Mesendoderm (in vitro differentiated cells): ENCODE data around the gene C1orf94.
A peak's percentile ranks its signal among the peaks of the same experiment; 100 is the strongest.

Source experiments
- DNase-seq: peaks from one replicate; pipeline ENCODE4 v3.0.0; 2013
- H2AK5ac ChIP-seq: 2 replicates; pipeline ENCODE4 v1.6.1; 2013; ENCODE audit warnings: low read length, inconsistent platforms
- H2BK120ac ChIP-seq: 2 replicates; pipeline ENCODE4 v1.6.1; 2013; ENCODE audit warnings: low read depth, mild to moderate bottlenecking, low read length, moderate library complexity, mixed read lengths
- H2BK15ac ChIP-seq: replicated peaks from 2 replicates; pipeline ENCODE4 v1.6.1; 2013; ENCODE audit warnings: low read depth, mild to moderate bottlenecking, moderate library complexity
- H2BK5ac ChIP-seq: 2 replicates; pipeline ENCODE4 v1.6.1; 2013; ENCODE audit warnings: low read length, inconsistent platforms
- H3K18ac ChIP-seq: 2 replicates; pipeline ENCODE4 v1.6.1; 2013; ENCODE audit warnings: mild to moderate bottlenecking, low read length, mixed read lengths
- H3K23ac ChIP-seq: one replicate; pipeline ENCODE4 v1.6.1; 2013; ENCODE audit warnings: low read length
- H3K27ac ChIP-seq: 2 replicates; pipeline ENCODE4 v1.5.1; 2013; ENCODE audit warnings: low read depth, mild to moderate bottlenecking, inconsistent platforms, low read length, moderate library complexity
- H3K27me3 ChIP-seq: 2 replicates; pipeline ENCODE4 v1.6.1; 2013; ENCODE audit warnings: low read length, control low read depth, mild to moderate bottlenecking, inconsistent platforms; ENCODE audit not compliant: insufficient read depth, poor library complexity
- H3K36me3 ChIP-seq: 2 replicates; pipeline ENCODE4 v1.6.1; 2013; ENCODE audit warnings: low read length, inconsistent platforms; ENCODE audit not compliant: control insufficient read depth, insufficient read depth
- H3K4ac ChIP-seq: one replicate; pipeline ENCODE4 v1.6.1; 2013; ENCODE audit warnings: low read depth, mild to moderate bottlenecking, low read length, moderate library complexity
- H3K4me1 ChIP-seq: 2 replicates; pipeline ENCODE4 v1.6.1; 2013; ENCODE audit warnings: low read depth, low read length, inconsistent platforms; ENCODE audit not compliant: control insufficient read depth
- H3K4me2 ChIP-seq: 2 replicates; pipeline ENCODE4 v1.6.1; 2013; ENCODE audit warnings: low read length
- H3K4me3 ChIP-seq: 2 replicates; pipeline ENCODE4 v1.5.1; 2013; ENCODE audit warnings: mild to moderate bottlenecking, low read length
- H3K56ac ChIP-seq: one replicate; pipeline ENCODE4 v1.6.1; 2013; ENCODE audit warnings: low read length
- H3K79me1 ChIP-seq: 2 replicates; pipeline ENCODE4 v1.6.1; 2013; ENCODE audit warnings: low read length, inconsistent platforms
- H3K79me2 ChIP-seq: 2 replicates; pipeline ENCODE4 v1.6.1; 2013; ENCODE audit warnings: mild to moderate bottlenecking, low read length; ENCODE audit not compliant: control insufficient read depth, insufficient read depth
- H3K9ac ChIP-seq: 2 replicates; pipeline ENCODE4 v1.6.1; 2013; ENCODE audit warnings: low read length, inconsistent platforms
- H4K5ac ChIP-seq: one replicate; pipeline ENCODE4 v1.6.1; 2013; ENCODE audit warnings: low read length
- H4K8ac ChIP-seq: one replicate; pipeline ENCODE4 v1.6.1; 2013; ENCODE audit warnings: low read depth, mild to moderate bottlenecking, control low read depth, low read length, moderate library complexity
- WGBS: extraction: QIAGEN DNeasy Blood & Tissue Kit; methylation state at CpG from one replicate; pipeline ENCODE4 v1.1.7; 2013; ENCODE audit warnings: low lambda C conversion rate, missing lambda C conversion rate; ENCODE audit not compliant: insufficient coverage; ENCODE audit errors: extremely low coverage; 5-methylcytosine and 5-hydroxymethylcytosine counted together

The C1orf94 gene

DNA sequence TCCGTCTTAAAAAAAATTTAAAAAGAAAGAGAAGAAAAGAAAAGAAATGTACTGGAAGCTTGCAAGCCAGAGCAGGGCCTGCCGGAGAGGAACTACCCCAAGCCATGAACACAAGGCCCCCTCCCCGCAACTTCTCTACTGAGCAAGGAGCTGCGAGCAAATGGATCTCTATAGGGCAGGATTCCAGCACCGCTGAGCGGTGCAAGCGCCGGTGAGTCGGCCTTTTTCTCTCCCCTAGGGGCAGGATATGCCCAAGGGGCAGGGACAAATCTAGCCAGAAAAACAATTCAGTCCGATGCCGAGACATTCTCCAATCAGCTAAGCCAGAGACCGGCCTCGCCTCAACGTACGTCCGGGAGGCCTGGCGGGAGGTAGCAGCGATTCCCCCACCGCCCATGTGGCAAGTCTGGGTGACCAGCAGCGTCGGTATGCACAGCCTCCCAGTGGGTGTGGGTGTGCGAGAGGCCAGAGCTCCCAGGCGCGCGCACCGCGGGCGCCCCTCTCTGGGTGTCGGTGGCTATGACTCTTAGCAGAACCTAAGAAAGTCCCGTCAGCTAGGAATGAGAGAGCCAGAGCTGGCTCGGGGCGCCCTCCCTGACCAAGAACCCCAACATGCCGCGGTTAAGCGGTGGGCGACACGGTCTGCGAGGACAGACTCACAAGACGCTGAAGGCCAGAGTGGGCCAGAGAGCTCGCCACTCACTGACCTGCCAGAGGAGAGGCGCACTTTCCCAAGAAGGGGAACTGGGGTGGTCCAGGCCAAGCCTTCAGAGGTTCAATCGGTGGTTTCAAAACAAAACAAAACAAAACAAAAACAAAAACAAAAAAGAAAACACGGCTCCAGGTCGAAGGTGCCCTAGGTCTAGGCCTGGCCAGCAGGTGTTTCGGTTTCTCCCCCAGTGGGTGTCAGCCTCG, 13.6 kb upstream of the C1orf94 start:
- Histone ChIP-seq H3K79me2 (peaks cover 20% of the 10 kb centered on the region), H3K56ac (peak overlapping the region; percentile 97), H3K4me2 (peak overlapping the region; percentile 94), H2BK5ac (peak overlapping the region; percentile 4), H2AK5ac (no peak overlapping the region), H3K27me3 (no peaks in the 10 kb centered on the region), H3K4me1 (peaks cover 8% of the 10 kb centered on the region), H3K9ac (peak overlapping the region; percentile 80), H3K18ac (peak overlapping the region; percentile 96), H3K23ac (no peak overlapping the region), H4K5ac (no peak overlapping the region), H3K79me1 (peaks cover 12% of the 10 kb centered on the region), H2BK120ac (no peak overlapping the region), H3K36me3 (no peaks in the 10 kb centered on the region), H4K8ac (no peak overlapping the region), H2BK15ac (no peak overlapping the region), H3K27ac (peak overlapping the region; percentile 33), H3K4me3 (peak overlapping the region; percentile 74), H3K4ac (peak overlapping the region; percentile 63)
- DNase-seq: peak; percentile 97
- no CpG with 5 or more reads among the region's 46 CpGs for WGBS

DNA sequence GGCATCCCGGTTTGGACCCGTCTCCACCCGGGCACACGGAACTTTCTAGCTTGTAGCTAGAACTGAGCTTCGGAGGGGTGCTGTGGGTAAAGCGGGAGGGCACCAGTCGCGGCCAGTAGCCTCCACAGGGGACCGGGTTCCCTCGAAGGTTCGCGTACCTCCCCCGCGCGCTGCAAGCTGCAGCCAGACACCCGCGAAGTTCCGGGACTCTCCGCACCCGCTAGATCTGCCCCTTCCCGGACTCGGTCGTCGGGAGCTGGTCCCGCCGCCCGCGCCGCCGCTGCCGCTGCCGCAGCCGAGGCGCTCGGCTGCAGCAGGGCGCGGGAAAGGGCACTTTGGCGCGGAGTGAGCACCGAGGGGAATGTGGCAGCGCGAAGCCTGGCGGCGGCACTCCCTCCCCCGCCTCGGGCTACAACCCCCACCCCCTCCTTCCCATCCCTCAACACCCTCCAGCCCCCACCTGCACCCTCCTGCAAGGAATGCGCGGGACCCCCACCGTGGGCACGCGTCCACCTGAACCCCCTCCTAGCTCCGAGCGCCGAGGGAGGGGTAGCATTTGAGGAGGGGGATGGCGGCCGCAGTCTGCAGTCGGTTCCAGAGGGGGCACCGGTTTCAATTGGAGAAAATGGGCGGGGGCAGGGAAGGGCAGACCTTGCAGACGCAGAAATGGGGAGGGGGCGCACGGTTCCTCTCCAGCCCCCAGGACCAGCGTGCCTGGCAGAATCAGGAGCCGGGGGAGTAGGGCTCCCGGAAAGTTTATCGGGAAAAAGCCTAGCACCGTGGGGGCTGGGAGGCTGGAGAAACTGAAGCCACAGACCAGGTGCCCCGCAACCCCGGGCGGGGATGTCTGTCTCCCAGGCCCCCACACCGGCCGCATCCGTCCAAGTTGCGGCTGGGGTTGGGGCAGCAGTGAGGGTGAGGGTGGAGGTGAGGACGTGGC, 12.6 kb upstream of the C1orf94 start:
- peak overlapping the region; percentile 96 for H3K18ac ChIP-seq
- peak overlapping the region; percentile 94 for H3K4me2 ChIP-seq
- peak overlapping the region; percentile 26 for H3K4ac ChIP-seq
- H3K79me1 ChIP-seq: peaks cover 9% of the 10 kb centered on the region
- H2BK15ac ChIP-seq: no peak overlapping the region
- no peaks in the 10 kb centered on the region for H3K36me3 ChIP-seq
- H4K5ac ChIP-seq: no peak overlapping the region
- H2AK5ac ChIP-seq: no peak overlapping the region
- WGBS: no CpG with 5 or more reads among the region's 75 CpGs
- peak overlapping the region; percentile 74 for H3K4me3 ChIP-seq
- H3K27ac ChIP-seq: peak overlapping the region; percentile 88
- peak; percentile 65 for DNase-seq
- peak overlapping the region; percentile 80 for H3K9ac ChIP-seq
- peaks cover 8% of the 10 kb centered on the region for H3K4me1 ChIP-seq
- H2BK5ac ChIP-seq: peak overlapping the region; percentile 46
- peak overlapping the region; percentile 97 for H3K56ac ChIP-seq
- H3K23ac ChIP-seq: no peak overlapping the region
- H3K27me3 ChIP-seq: no peaks in the 10 kb centered on the region
- H4K8ac ChIP-seq: no peak overlapping the region
- H3K79me2 ChIP-seq: peaks cover 16% of the 10 kb centered on the region
- H2BK120ac ChIP-seq: peak overlapping the region; percentile 7

DNA sequence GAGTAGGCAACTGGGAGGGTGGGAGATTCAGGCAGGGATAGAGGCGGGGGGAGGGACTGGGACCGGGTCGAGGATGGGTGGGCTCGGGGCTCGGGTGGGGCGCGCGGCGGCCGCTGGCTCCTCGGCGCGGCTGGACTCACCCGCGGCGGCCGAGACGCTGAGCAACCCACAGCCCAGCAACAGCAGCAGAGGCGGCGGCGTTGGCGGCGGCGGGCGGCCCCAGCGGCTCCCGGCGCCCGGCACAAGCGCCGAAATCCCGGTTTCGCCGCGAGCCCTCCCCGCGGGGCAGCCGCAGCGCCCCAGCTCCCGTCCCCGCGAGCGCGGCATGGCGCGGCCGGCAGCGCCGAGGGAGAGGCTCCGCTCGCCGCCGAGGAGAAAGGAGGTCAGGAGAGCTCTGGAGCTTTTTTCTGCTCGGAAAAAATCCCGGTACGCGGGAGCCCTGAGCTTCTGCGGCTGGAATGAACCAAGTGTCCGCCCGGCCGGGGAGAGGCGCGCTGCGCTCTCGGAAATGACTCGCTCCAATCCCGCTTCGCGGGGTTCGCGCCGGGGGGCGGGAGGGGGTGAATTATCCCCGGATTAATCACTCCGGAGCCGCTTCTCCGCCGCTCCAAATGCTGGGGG, 11.8 kb upstream of the C1orf94 start, which contains the start of gene CSMD2:
Gene CSMD2, minus strand, starts transcription at position 460 of the 621 bp plus-strand sequence. Its CDS starts 133 bp downstream, at position 327.
- Histone ChIP-seq H3K56ac (peak within 1 kb of the TSS; percentile 97), H3K4ac (peak within 1 kb of the TSS; percentile 76), H3K27me3 (no peaks in the 10 kb centered on the region), H3K4me3 (peak within 1 kb of the TSS; percentile 80), H2BK120ac (peak within 1 kb of the TSS; percentile 7), H4K8ac (peak within 1 kb of the TSS; percentile 57), H3K9ac (peak within 1 kb of the TSS; percentile 80), H3K79me2 (peaks cover 13% of the 10 kb centered on the region), H3K23ac (peak within 1 kb of the TSS; percentile 36), H3K4me2 (peak within 1 kb of the TSS; percentile 82), H3K18ac (peak within 1 kb of the TSS; percentile 96), H2AK5ac (no peak within 1 kb of the TSS), H3K36me3 (no peaks in the 10 kb centered on the region), H3K79me1 (peaks cover 6% of the 10 kb centered on the region), H4K5ac (no peak within 1 kb of the TSS), H2BK15ac (no peak within 1 kb of the TSS), H3K4me1 (peaks cover 11% of the 10 kb centered on the region), H3K27ac (peak within 1 kb of the TSS; percentile 91), H2BK5ac (peak within 1 kb of the TSS; percentile 46)
- DNase-seq: peak; percentile 85
- no CpG with 5 or more reads among the region's 78 CpGs for WGBS

DNA sequence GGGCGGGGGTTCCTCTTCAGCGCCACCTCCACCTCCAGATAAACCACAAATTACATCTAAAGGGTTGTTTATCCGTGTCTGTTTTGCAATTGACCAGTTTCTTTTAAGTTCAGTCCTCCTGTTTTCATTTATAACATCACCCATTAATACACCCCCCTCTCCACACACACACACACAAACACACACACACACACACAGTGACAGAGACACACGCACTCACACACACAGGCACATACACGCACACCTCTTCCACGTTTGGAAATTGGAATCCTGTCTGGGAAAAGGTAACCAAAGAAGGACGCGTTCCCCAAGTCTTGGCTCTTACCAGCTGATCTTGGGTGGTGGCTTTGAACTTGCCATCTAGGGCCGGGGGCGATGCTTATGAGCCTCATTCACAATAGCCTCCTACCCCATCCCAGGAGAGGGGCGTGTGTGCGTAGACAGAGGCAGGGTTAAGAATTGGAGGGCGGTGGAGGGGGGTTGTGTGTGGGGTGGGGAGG, 11.2 kb upstream of the C1orf94 start:
- no peak overlapping the region for H2BK15ac ChIP-seq
- H2BK5ac ChIP-seq: no peak overlapping the region
- peak overlapping the region; percentile 88 for H3K27ac ChIP-seq
- no peak overlapping the region for H2AK5ac ChIP-seq
- H3K79me2 ChIP-seq: peaks cover 7% of the 10 kb centered on the region
- H3K4me1 ChIP-seq: peaks cover 11% of the 10 kb centered on the region
- H3K56ac ChIP-seq: peak overlapping the region; percentile 97
- H3K4me2 ChIP-seq: peak overlapping the region; percentile 82
- H4K8ac ChIP-seq: no peak overlapping the region
- DNase-seq: peak; percentile 81
- H3K23ac ChIP-seq: peak overlapping the region; percentile 36
- peak overlapping the region; percentile 96 for H3K18ac ChIP-seq
- H3K9ac ChIP-seq: peak overlapping the region; percentile 80
- no CpG with 5 or more reads among the region's 13 CpGs for WGBS
- H3K4me3 ChIP-seq: peak overlapping the region; percentile 80
- peak overlapping the region; percentile 76 for H3K4ac ChIP-seq
- H2BK120ac ChIP-seq: peak overlapping the region; percentile 7
- H4K5ac ChIP-seq: no peak overlapping the region
- no peaks in the 10 kb centered on the region for H3K36me3 ChIP-seq
- peaks cover 5% of the 10 kb centered on the region for H3K79me1 ChIP-seq
- H3K27me3 ChIP-seq: no peaks in the 10 kb centered on the region

- no CpG with 5 or more reads among the region's 27 CpGs for WGBS
- no peak overlapping the region for H3K23ac ChIP-seq
- H3K4me2 ChIP-seq: peak overlapping the region; percentile 82
- H2AK5ac ChIP-seq: no peak overlapping the region
- peak overlapping the region; percentile 74 for H2BK5ac ChIP-seq
- H3K4me1 ChIP-seq: peaks cover 11% of the 10 kb centered on the region
- H3K56ac ChIP-seq: peak overlapping the region; percentile 97
- peak overlapping the region; percentile 8 for H3K4me3 ChIP-seq
- no peaks in the 10 kb centered on the region for H3K36me3 ChIP-seq
- H3K27me3 ChIP-seq: no peaks in the 10 kb centered on the region
- no peak overlapping the region for H4K8ac ChIP-seq
- H2BK120ac ChIP-seq: no peak overlapping the region
- peaks cover 4% of the 10 kb centered on the region for H3K79me1 ChIP-seq
- H3K79me2 ChIP-seq: peaks cover 5% of the 10 kb centered on the region
- peak overlapping the region; percentile 8 for H3K18ac ChIP-seq
- H4K5ac ChIP-seq: no peak overlapping the region
- H2BK15ac ChIP-seq: no peak overlapping the region
- no peak overlapping the region for H3K4ac ChIP-seq
- peak overlapping the region; percentile 23 for H3K9ac ChIP-seq
- peak overlapping the region; percentile 91 for H3K27ac ChIP-seq
- peak; percentile 93 for DNase-seq
Observed at GRCh38 chr1:34166191-34166624, 10.5 kb upstream of the C1orf94 start.
